Heart right ventricle (tissue), 16 donors: ENCODE results near the gene CBFA2T2. TPM values are rescaled to one million over a fixed set of nuclear protein-coding genes. Genes with fewer than 3 reads are reported as not detected.

Experiments
- ATAC-seq, 8 donors: fragments of 200-7000 bp; cut with Tn5 transposase; one replicate each; pipeline ENCODE4 v1.9.1; 2020; ENCODE audit warnings: mild to moderate bottlenecking in 8 of 8, moderate library complexity in 8 of 8, moderate number of reproducible peaks in 1 of 8
- DNase-seq, 2 donors: peaks; one replicate each; pipeline ENCODE4 v3.0.0-alpha.2; 2020
- H3K27ac ChIP-seq, 10 donors: fragments of 200-600 bp; sonication (generic) in 2 of 10; one replicate each; pipeline versions ENCODE4 v1.5.0 to v1.8.0; 2020 to 2022; ENCODE audit warnings: mild to moderate bottlenecking in 3 of 10
- H3K27me3 ChIP-seq, 7 donors: fragments of 200-600 bp; one replicate each; pipeline ENCODE4 v1.8.0; 2021 to 2022; ENCODE audit warnings: mild to moderate bottlenecking in 2 of 7
- H3K36me3 ChIP-seq, 9 donors: fragments of 200-600 bp; sonication (generic) in 1 of 9; one replicate each; pipeline versions ENCODE4 v1.5.0 to v1.8.0; 2020 to 2022; ENCODE audit warnings: mild to moderate bottlenecking in 2 of 9
- H3K4me1 ChIP-seq, 9 donors: fragments of 200-600 bp; sonication (generic) in 1 of 9; one replicate each; pipeline versions ENCODE4 v1.5.0 to v1.8.0; 2020 to 2022; ENCODE audit warnings: mild to moderate bottlenecking in 4 of 9
- H3K4me3 ChIP-seq, 10 donors: fragments of 200-600 bp; sonication (generic) in 2 of 10; one replicate each; pipeline versions ENCODE4 v1.5.0 to v1.8.0; 2020 to 2022; ENCODE audit warnings: mild to moderate bottlenecking in 7 of 10, moderate library complexity in 2 of 10
- H3K9me3 ChIP-seq, 11 donors: fragments of 200-600 bp in 10 of 11; sonication (generic) in 2 of 11; one replicate each; pipeline versions ENCODE4 v1.5.0 to v1.8.0; 2013 to 2022; ENCODE audit warnings: mild to moderate bottlenecking in 2 of 11, control low read depth in 1 of 11, moderate library complexity in 1 of 11
- CTCF ChIP-seq, 9 donors: fragments of 200-600 bp; sonication (generic) in 2 of 9; IDR thresholded peaks; one replicate each; pipeline versions ENCODE4 v1.5.0 to v1.8.0; 2021 to 2022; ENCODE audit warnings: antibody characterized with exemption in 9 of 9, mild to moderate bottlenecking in 5 of 9, moderate library complexity in 1 of 9
- WGBS, 2 donors: extraction: QIAGEN DNeasy Blood & Tissue Kit; methylation state at CpG; one replicate each; pipeline ENCODE4 v1.1.7; 2013; ENCODE audit warnings: inconsistent platforms in 1 of 2; 5-methylcytosine and 5-hydroxymethylcytosine counted together
- intact Hi-C, 10 donors: fragments of 100-400 bp; cut with DNase I; formaldehyde crosslinking; loops; one replicate each; pipeline versions ENCODE4 v1.11.1 to v1.14.2; 2022
- polyA plus RNA-seq, 2 donors: library from polyadenylated mRNA; stranded (reverse); fragments of 200-250 nt; gene quantifications; one replicate each; pipeline ENCODE4 v1.2.3, GENCODE V29; 2013
- total RNA-seq, 10 donors: library from RNA; stranded (reverse); fragmentation: NEBNext Ultra II Directional in 3 of 10; extraction: Animal tissue kit (Norgen Biotek cat#: 25700) in 3 of 10; gene quantifications; one replicate each; pipeline versions ENCODE4 v1.2.1 to v1.2.4, GENCODE V29; 2021 to 2023
- donor health status: Arrhythmogenic right ventricular cardiomyopathy.
- donor health status: ischemic (EF 13 %, LVEDD 7.1; RV severe dilation, severe dysfunction).
- donor health status: healthy with polysubstance abuse.
- donor health status: DM: no; HTN: yes; CAD: no.
- donor health status: DM: no; HTN: no; CAD: no.
- donor health status: ischemic (EF 25% LVEDD 6.9; RV normal size, moderate dysfunction).
- donor health status: ischemic (EF 25% LVEDD 5.7; RV mildly dilated, moderate dysfunction).
- donor health status: healthy.
- donor health status: DM: yes; HTN: yes; CAD: no.
- donor health status: Ischemic cardiomyopathy.
- donor health status: ischemic (EF 35%, LVEDD 5.7; RV mildly dilated, moderate dysfunction).
- donor health status: nonischemic (EF 11% LVEDD 7.7; RV severe dilation, severe dysfunction).
- donor health status: DM: yes; HTN: yes; CAD: no.
- donor health status: PGD.
- donor health status: ischemic (EF 29% LVEDD 5.4; RV normal size, mild dysfunction).
- donor health status: nonischemic (EF 23%, LVEDD 6.1; RV moderate dilation, normal function).

CBFA2T2 gene
- total and polyA plus RNA-seq, 12 donors = 3.5 to 13.3 (median 11.3) TPM

- TF ChIP-seq CTCF (IDR thresholded peaks at IDR 0.05) = no peak
- H3K27ac ChIP-seq = no peak overlapping the region
- H3K36me3 ChIP-seq = peaks cover 0 to 81% (median 13%) of the 10 kb centered on the region in 9 donors
- H3K4me1 ChIP-seq = peaks cover 0 to 7% (median 0%) of the 10 kb centered on the region in 9 donors
- no peaks in the 10 kb centered on the region for H3K9me3 ChIP-seq
- no peak for DNase-seq
- no peak overlapping the region for H3K4me3 ChIP-seq
- WGBS, 2 donors = 90 to 91% methylated on average over 4 of the region's 4 CpGs
- intact Hi-C loops = no loop called here
- no peaks in the 10 kb centered on the region for H3K27me3 ChIP-seq
- ATAC-seq = no peak
These were observed 132.0 kb downstream of the CBFA2T2 start for GRCh38 chr20:33621717-33622400.

- Histone ChIP-seq H3K9me3 (no peaks in the 10 kb centered on the region), H3K4me1 (peaks cover 0 to 7% (median 0%) of the 10 kb centered on the region in 9 donors), H3K27ac (no peak overlapping the region), H3K36me3 (peaks cover 0 to 82% (median 13%) of the 10 kb centered on the region in 9 donors), H3K4me3 (no peak overlapping the region), H3K27me3 (no peaks in the 10 kb centered on the region)
- ATAC-seq (no peak), DNase-seq (no peak)
- intact Hi-C loops = no loop called here
- no peak for TF ChIP-seq CTCF (IDR thresholded peaks at IDR 0.05)
- WGBS, 2 donors = 96% methylated on average over 10 of the region's 10 CpGs
These were observed 132.9 kb downstream of the CBFA2T2 start for GRCh38 chr20:33622705-33623365.

- Histone ChIP-seq H3K4me3 (no peak overlapping the region), H3K27ac (no peak overlapping the region), H3K36me3 (peaks cover 0 to 92% (median 22%) of the 10 kb centered on the region in 9 donors), H3K4me1 (peaks cover 0 to 7% (median 0%) of the 10 kb centered on the region in 9 donors), H3K9me3 (no peaks in the 10 kb centered on the region), H3K27me3 (no peaks in the 10 kb centered on the region)
- intact Hi-C loops = no loop called here
- ATAC-seq = no peak
- WGBS, 2 donors = 90 to 91% methylated on average over 3 of the region's 3 CpGs
- no peak for TF ChIP-seq CTCF (IDR thresholded peaks at IDR 0.05)
- DNase-seq = no peak
These were observed 134.5 kb downstream of the CBFA2T2 start for GRCh38 chr20:33624399-33624798.

GRCh38 chr20:33626190-33626589, 136.3 kb downstream of the CBFA2T2 start:
- no peak for TF ChIP-seq CTCF (IDR thresholded peaks at IDR 0.05)
- 96 to 97% methylated on average over 4 of the region's 4 CpGs for WGBS, 2 donors
- peaks cover 0 to 7% (median 0%) of the 10 kb centered on the region in 9 donors for H3K4me1 ChIP-seq
- peaks cover 0 to 92% (median 33%) of the 10 kb centered on the region in 9 donors for H3K36me3 ChIP-seq
- no peaks in the 10 kb centered on the region for H3K27me3 ChIP-seq
- no peak overlapping the region for H3K27ac ChIP-seq
- no peak overlapping the region for H3K4me3 ChIP-seq
- DNase-seq (no peak), ATAC-seq (no peak)
- no peaks in the 10 kb centered on the region for H3K9me3 ChIP-seq
- intact Hi-C loops = no loop called here
